ENCODE results near the gene IL1A. TPM values are rescaled to one million over a fixed set of nuclear protein-coding genes. Genes with fewer than 3 reads are reported as not detected.

Gene IL1A
- polyA plus RNA-seq, 1 of the 3 experiments (the other 2 are of a cell fraction), result not detected

- POLR2A ChIA-PET, result no interaction called here
- no peak overlapping the region for H2AFZ ChIP-seq (ENCODE audit: low read depth)
- H3K4me2 ChIP-seq, result no peak overlapping the region
Observed at GRCh38 chr2:112793449-112793978, 9.2 kb upstream of the IL1A start.

More at GRCh38 chr2:112793449-112793978, 9.2 kb upstream of the IL1A start:
- Histone ChIP-seq H3K36me3 (replicated peaks in 1 of 2; ENCODE audit: control insufficient read depth in 1 of 2, insufficient read depth in 2 of 2, low read length in 1 of 2) (no peaks in the 10 kb centered on the region), H3K27ac (ENCODE audit: low read depth in 2 of 2, low read length in 1 of 2) (0 out of 4 replicates have a peak overlapping the region, but pooled peaks of 1 of the 2 experiments have one; percentile 9), H3F3A (replicated peaks; ENCODE audit: insufficient read depth) (peaks cover 4% of the 10 kb centered on the region), H3K9me3 (no peaks in the 10 kb centered on the region), H3K27me3 (ENCODE audit: insufficient read depth) (no peaks in the 10 kb centered on the region), H3K9me2 (no peaks in the 10 kb centered on the region), H3K4me1 (ENCODE audit: control insufficient read depth in 1 of 2, insufficient read depth in 2 of 2, low read depth in 1 of 2, low read length in 1 of 2) (0 out of 4 replicates have a peak, but pooled peaks cover 0 to 3% of the 10 kb centered on the region in 2 experiments), H3K9ac (no peak overlapping the region), H3K4me3 (ENCODE audit: low read depth in 2 of 2, low read length in 1 of 2) (no peak overlapping the region), H3K79me2 (ENCODE audit: insufficient read depth) (no peaks in the 10 kb centered on the region), H4K20me1 (ENCODE audit: insufficient read depth) (no peaks in the 10 kb centered on the region)
- TF ChIP-seq TCF12 (IDR thresholded peaks at IDR 0.05) (no peak), IRF3 (IDR thresholded peaks at IDR 0.05; ENCODE audit: low read depth, low read length) (no peak), FOSL2 (IDR thresholded peaks at IDR 0.05; ENCODE audit: borderline replicate concordance, low read depth) (no peak), EP300 (IDR thresholded peaks at IDR 0.05; ENCODE audit: borderline replicate concordance in 1 of 2, low read depth in 1 of 2, low read length in 1 of 2) (no peak), POLR2AphosphoS5 (IDR thresholded peaks at IDR 0.05; ENCODE audit: low read depth, low read length) (no peak), RFX5 (IDR thresholded peaks at IDR 0.05; ENCODE audit: low read length) (no peak), EZH2phosphoT487 (IDR thresholded peaks at IDR 0.05; ENCODE audit: borderline replicate concordance, low read depth) (no peak), FOXM1 (IDR thresholded peaks at IDR 0.05; ENCODE audit: low read depth) (no peak), JUND (IDR thresholded peaks at IDR 0.05) (no peak), ELF1 (IDR thresholded peaks at IDR 0.05) (no peak), SMC3 (IDR thresholded peaks at IDR 0.05; ENCODE audit: low read depth, low read length) (no peak), USF2 (IDR thresholded peaks at IDR 0.05; ENCODE audit: borderline replicate concordance, low read depth, low read length) (no peak), NRF1 (IDR thresholded peaks at IDR 0.05; ENCODE audit: low read depth, low read length) (no peak)
- TF ChIP-seq, protein P1, sequence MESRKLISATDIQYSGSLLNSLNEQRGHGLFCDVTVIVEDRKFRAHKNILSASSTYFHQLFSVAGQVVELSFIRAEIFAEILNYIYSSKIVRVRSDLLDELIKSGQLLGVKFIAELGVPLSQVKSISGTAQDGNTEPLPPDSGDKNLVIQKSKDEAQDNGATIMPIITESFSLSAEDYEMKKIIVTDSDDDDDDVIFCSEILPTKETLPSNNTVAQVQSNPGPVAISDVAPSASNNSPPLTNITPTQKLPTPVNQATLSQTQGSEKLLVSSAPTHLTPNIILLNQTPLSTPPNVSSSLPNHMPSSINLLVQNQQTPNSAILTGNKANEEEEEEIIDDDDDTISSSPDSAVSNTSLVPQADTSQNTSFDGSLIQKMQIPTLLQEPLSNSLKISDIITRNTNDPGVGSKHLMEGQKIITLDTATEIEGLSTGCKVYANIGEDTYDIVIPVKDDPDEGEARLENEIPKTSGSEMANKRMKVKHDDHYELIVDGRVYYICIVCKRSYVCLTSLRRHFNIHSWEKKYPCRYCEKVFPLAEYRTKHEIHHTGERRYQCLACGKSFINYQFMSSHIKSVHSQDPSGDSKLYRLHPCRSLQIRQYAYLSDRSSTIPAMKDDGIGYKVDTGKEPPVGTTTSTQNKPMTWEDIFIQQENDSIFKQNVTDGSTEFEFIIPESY (IDR thresholded peaks at IDR 0.05; ENCODE audit: borderline replicate concordance, low read depth), result no peak
- TF ChIP-seq, protein P2, sequence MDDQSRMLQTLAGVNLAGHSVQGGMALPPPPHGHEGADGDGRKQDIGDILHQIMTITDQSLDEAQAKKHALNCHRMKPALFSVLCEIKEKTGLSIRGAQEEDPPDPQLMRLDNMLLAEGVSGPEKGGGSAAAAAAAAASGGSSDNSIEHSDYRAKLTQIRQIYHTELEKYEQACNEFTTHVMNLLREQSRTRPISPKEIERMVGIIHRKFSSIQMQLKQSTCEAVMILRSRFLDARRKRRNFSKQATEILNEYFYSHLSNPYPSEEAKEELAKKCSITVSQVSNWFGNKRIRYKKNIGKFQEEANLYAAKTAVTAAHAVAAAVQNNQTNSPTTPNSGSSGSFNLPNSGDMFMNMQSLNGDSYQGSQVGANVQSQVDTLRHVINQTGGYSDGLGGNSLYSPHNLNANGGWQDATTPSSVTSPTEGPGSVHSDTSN (IDR thresholded peaks at IDR 0.05), result no peak
- TF ChIP-seq, protein P3, sequence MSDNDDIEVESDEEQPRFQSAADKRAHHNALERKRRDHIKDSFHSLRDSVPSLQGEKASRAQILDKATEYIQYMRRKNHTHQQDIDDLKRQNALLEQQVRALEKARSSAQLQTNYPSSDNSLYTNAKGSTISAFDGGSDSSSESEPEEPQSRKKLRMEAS (IDR thresholded peaks at IDR 0.05; ENCODE audit: low read depth), result no peak
- WGBS (ENCODE audit: low lambda C conversion rate), result 57% methylated on average over 3 of the region's 3 CpGs
- DNase-seq, result no peak
- CTCF ChIA-PET, result no interaction called here
